ENCODE results near the gene LDLRAD4.

- TF ChIP-seq CTCF (IDR thresholded peaks at IDR 0.05) (no peak), EP300 (IDR thresholded peaks at IDR 0.05) (no peak)
Observed at GRCh38 chr18:13379930-13380690, 161.6 kb downstream of the LDLRAD4 start.
